ENCODE results near the gene CDC42BPG. TPM values are rescaled to one million over a fixed set of nuclear protein-coding genes. Genes with fewer than 3 reads are reported as not detected.

The CDC42BPG gene
- total and polyA plus RNA-seq, 2 of the 8 experiments (the other 6 are each of a cell fraction or from before 2014, with no cell fraction given) = 3.7 to 10.6 TPM

DNA sequence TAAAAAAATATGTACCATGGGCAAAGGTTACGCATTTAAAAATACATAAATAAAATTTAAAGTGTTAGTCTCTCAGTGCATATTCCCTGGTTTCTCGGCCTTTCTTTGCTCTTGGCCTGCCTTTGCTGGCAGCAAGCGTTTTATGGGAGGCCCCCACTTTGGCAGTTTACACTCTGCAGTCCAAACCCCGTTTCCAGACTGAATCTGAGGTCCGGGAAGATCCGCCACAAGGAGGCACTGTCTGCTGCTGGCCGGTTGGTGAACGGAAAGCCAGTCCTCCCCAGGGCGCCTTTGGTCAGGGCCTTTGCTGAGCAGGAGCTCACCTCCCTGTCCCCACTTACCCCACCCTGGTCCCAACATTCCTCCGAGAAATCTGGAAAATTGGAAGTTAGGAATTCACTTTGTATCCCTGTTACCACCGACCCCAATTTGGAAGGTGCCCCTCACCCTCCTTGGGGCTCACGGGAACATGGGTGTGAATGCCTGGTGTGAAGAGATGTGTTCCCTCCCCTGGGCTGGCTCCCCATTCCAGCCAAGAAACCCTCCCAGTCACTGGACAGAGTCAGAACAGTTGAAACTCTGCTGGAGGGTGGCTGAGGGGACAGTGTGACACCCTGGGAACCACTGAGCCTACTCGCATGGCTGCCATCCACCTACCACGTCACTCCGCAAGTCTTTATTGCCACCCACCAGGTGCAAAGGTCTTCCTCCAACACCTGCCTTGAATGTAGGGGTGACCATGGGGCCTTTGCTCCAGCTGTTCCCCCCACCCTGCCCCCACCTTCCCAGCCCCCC is 56.7 kb downstream of the CDC42BPG start (continued):
- TF ChIP-seq KDM4A (IDR thresholded peaks at IDR 0.05; ENCODE audit: low read depth, low read length, severe bottlenecking) = no peak
- TF ChIP-seq RXRA (IDR thresholded peaks at IDR 0.05; ENCODE audit: insufficient read depth, low read depth, low read length) = no peak
- TF ChIP-seq, protein P1, sequence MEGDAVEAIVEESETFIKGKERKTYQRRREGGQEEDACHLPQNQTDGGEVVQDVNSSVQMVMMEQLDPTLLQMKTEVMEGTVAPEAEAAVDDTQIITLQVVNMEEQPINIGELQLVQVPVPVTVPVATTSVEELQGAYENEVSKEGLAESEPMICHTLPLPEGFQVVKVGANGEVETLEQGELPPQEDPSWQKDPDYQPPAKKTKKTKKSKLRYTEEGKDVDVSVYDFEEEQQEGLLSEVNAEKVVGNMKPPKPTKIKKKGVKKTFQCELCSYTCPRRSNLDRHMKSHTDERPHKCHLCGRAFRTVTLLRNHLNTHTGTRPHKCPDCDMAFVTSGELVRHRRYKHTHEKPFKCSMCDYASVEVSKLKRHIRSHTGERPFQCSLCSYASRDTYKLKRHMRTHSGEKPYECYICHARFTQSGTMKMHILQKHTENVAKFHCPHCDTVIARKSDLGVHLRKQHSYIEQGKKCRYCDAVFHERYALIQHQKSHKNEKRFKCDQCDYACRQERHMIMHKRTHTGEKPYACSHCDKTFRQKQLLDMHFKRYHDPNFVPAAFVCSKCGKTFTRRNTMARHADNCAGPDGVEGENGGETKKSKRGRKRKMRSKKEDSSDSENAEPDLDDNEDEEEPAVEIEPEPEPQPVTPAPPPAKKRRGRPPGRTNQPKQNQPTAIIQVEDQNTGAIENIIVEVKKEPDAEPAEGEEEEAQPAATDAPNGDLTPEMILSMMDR (IDR thresholded peaks at IDR 0.05; ENCODE audit: control extremely low read depth in 1 of 3, insufficient read depth in 1 of 3, low read depth in 1 of 3, low read length in 3 of 3) = peak; percentile 87 to 91 (median 90)
- TF ChIP-seq, protein P2, sequence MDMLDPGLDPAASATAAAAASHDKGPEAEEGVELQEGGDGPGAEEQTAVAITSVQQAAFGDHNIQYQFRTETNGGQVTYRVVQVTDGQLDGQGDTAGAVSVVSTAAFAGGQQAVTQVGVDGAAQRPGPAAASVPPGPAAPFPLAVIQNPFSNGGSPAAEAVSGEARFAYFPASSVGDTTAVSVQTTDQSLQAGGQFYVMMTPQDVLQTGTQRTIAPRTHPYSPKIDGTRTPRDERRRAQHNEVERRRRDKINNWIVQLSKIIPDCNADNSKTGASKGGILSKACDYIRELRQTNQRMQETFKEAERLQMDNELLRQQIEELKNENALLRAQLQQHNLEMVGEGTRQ (IDR thresholded peaks at IDR 0.05; ENCODE audit: low read length) = no peak
- TF ChIP-seq YY1 (IDR thresholded peaks at IDR 0.05; ENCODE audit: low read depth, low read length) = 0 out of 2 replicates have a peak, but pooled peaks have one; percentile 23
- TF ChIP-seq TCF12 (IDR thresholded peaks at IDR 0.05; ENCODE audit: low read depth, low read length) = no peak
- TF ChIP-seq BACH1 (IDR thresholded peaks at IDR 0.05; ENCODE audit: low read length) = no peak
